Keratinocyte (primary cell): ENCODE measurements around the gene SCAPER. TPM values are rescaled to one million over a fixed set of nuclear protein-coding genes. Genes with fewer than 3 reads are reported as not detected.

ENCODE experiments used
- DNase-seq: peaks from one replicate; pipeline ENCODE4 v3.0.0-alpha.2; 2011; ENCODE audit warnings: low read depth, missing footprints, low spot score
- FAIRE-seq: peaks from 2 replicates; lab custom pipeline; 2011; peaks lifted over from hg19 to GRCh38; lab: Jason Lieb, UNC
- H2AFZ ChIP-seq: 2 replicates; pipeline ENCODE4 v1.6.0; 2012; ENCODE audit warnings: low read length, control low read depth, inconsistent platforms; ENCODE audit not compliant: control insufficient read depth
- H3K27ac ChIP-seq: 2 replicates; pipeline ENCODE4 v1.5.1; 2011; ENCODE audit warnings: low read length; ENCODE audit not compliant: control insufficient read depth, insufficient read depth
- H3K27me3 ChIP-seq: 3 replicates; pipeline ENCODE4 v1.6.0; 2011; ENCODE audit warnings: low read length; ENCODE audit not compliant: control insufficient read depth, insufficient read depth; ENCODE audit errors: extremely low read depth
- H3K36me3 ChIP-seq, 2 experiments: 2 replicates in 1 of 2; 3 replicates in 1 of 2; pipeline ENCODE4 v1.5.1; 2011; ENCODE audit warnings: low read length in 2 of 2, mild to moderate bottlenecking in 1 of 2; ENCODE audit not compliant: control insufficient read depth in 2 of 2, insufficient read depth in 2 of 2; ENCODE audit errors: extremely low read depth in 1 of 2
- H3K4me1 ChIP-seq: 3 replicates; pipeline ENCODE4 v1.5.1; 2011; ENCODE audit warnings: low read length; ENCODE audit not compliant: control insufficient read depth, insufficient read depth; ENCODE audit errors: extremely low read depth
- H3K4me2 ChIP-seq: 3 replicates; pipeline ENCODE4 v1.6.0; 2011; ENCODE audit warnings: low read depth, low read length; ENCODE audit not compliant: control insufficient read depth, insufficient read depth; ENCODE audit errors: extremely low read depth
- H3K4me3 ChIP-seq, 3 experiments: fragments of 200-600 bp in 1 of 3; sonication (generic) in 1 of 3; 2 replicates in 2 of 3; 3 replicates in 1 of 3; pipeline ENCODE4 v1.5.1; 2011 to 2016; ENCODE audit warnings: low read length in 3 of 3, mild to moderate bottlenecking in 3 of 3, control low read depth in 2 of 3, inconsistent platforms in 1 of 3, low read depth in 1 of 3, mixed read lengths in 1 of 3, mixed run types in 1 of 3, moderate library complexity in 1 of 3; ENCODE audit not compliant: control insufficient read depth in 2 of 3, insufficient read depth in 2 of 3; ENCODE audit errors: extremely low read depth in 1 of 3
- H3K79me2 ChIP-seq: 2 replicates; pipeline ENCODE4 v1.6.0; 2012; ENCODE audit warnings: low read length; ENCODE audit not compliant: control insufficient read depth, insufficient read depth
- H3K9ac ChIP-seq: 3 replicates; pipeline ENCODE4 v1.6.0; 2011; ENCODE audit warnings: low read length; ENCODE audit not compliant: control insufficient read depth, insufficient read depth; ENCODE audit errors: extremely low read depth
- H3K9me1 ChIP-seq: 3 replicates; pipeline ENCODE4 v1.6.0; 2011; ENCODE audit warnings: low read length; ENCODE audit not compliant: control insufficient read depth, insufficient read depth; ENCODE audit errors: extremely low read depth
- H3K9me3 ChIP-seq: 2 replicates; pipeline ENCODE4 v1.5.1; 2012; ENCODE audit warnings: low read depth, low read length; ENCODE audit not compliant: control insufficient read depth
- H4K20me1 ChIP-seq: 3 replicates; pipeline ENCODE4 v1.6.0; 2011; ENCODE audit warnings: low read length; ENCODE audit not compliant: control insufficient read depth, insufficient read depth; ENCODE audit errors: extremely low read depth
- CTCF ChIP-seq, 3 experiments: IDR thresholded peaks in 1 of 3; conservative IDR thresholded peaks in 1 of 3; optimal IDR thresholded peaks in 1 of 3; 2 replicates in 2 of 3; 3 replicates in 1 of 3; pipeline versions ENCODE3 to v1.5.1; 2011; ENCODE audit warnings: low read length in 3 of 3, mild to moderate bottlenecking in 3 of 3, moderate library complexity in 2 of 3, control low read depth in 1 of 3, inconsistent platforms in 1 of 3; ENCODE audit not compliant: insufficient read depth in 2 of 3; ENCODE audit errors: extremely low read depth in 1 of 3
- EZH2 ChIP-seq: IDR thresholded peaks from one replicate; pipeline ENCODE4 v1.6.1; 2012; ENCODE audit warnings: inconsistent platforms, mild to moderate bottlenecking, low read length, moderate library complexity
- dilution Hi-C: fragments of 300-500 bp; cut with MboI; formaldehyde crosslinking; loops from one replicate; pipeline ENCODE4 v1.7.0; 2020; ENCODE audit warnings: low sequenced_read_pairs; ENCODE audit not compliant: extremely low pct_ligation_motif_present
- polyA plus RNA-seq, 5 experiments: library from polyadenylated mRNA; depleted of rRNA in 3 of 5; stranded (reverse) in 3 of 5; stranded (forward) in 1 of 5; unstranded in 1 of 5; fragments of >200 nt; gene quantifications; 1 replicate in 1 of 5; 2 replicates in 3 of 5; 3 replicates in 1 of 5; pipeline versions ENCODE4 v1.2.1 to v1.2.3, GENCODE V29; 2011 to 2012; ENCODE audit warnings: missing spikeins in 2 of 5, low read depth in 1 of 5, low replicate concordance in 1 of 5

The SCAPER gene
- polyA plus RNA-seq, 1 donor (not counting 4 experiments of a cell fraction or from before 2014, with no cell fraction given) = 5.2 TPM

- no peak overlapping the region for H3K27ac ChIP-seq
- no peak for FAIRE-seq
- H3K27me3 ChIP-seq = no peaks in the 10 kb centered on the region
- H4K20me1 ChIP-seq = no peaks in the 10 kb centered on the region
- H3K4me2 ChIP-seq = no peak overlapping the region
- H3K4me1 ChIP-seq = no peaks in the 10 kb centered on the region
- H3K9ac ChIP-seq = no peak overlapping the region
- H3K36me3 ChIP-seq = no peaks in the 10 kb centered on the region
- TF ChIP-seq CTCF (optimal IDR thresholded peaks at IDR 0.05 in 1 of 3, IDR thresholded peaks at IDR 0.05 in 1 of 3, conservative IDR thresholded peaks at IDR 0.05 in 1 of 3; ENCODE audit: extremely low read depth in 1 of 3, insufficient read depth in 2 of 3, low read length in 3 of 3) (no peak), EZH2 (no peak)
- no peaks in the 10 kb centered on the region for H3K9me3 ChIP-seq
- no peak overlapping the region for H3K4me3 ChIP-seq
- dilution Hi-C loops = no loop called here
- H3K79me2 ChIP-seq = no peaks in the 10 kb centered on the region
- no peaks in the 10 kb centered on the region for H3K9me1 ChIP-seq
- H2AFZ ChIP-seq = no peak overlapping the region
- no peak for DNase-seq
Observed at GRCh38 chr15:76460871-76461270, 444.3 kb downstream of the SCAPER start.

DNA sequence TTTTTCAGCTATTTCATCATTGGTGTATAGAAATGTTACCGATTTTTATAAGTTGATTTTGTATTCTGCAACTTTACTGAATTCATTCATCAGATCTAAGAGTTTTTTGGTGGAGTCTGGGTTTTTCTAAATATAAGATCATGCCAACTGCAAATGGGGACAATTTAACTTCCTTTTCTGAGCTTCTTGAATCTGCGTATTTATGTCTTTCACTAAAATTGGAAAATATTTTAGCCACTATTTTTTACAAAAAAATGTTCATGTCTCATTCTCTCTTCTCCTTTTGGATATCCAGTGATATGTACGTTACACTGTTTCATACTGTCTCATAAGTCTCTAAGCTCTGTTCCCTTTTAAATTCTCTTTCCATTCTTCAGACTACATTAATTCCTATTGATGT lies 444.8 kb downstream of the SCAPER start:
- no peaks in the 10 kb centered on the region for H3K4me1 ChIP-seq
- no peaks in the 10 kb centered on the region for H3K79me2 ChIP-seq
- H3K36me3 ChIP-seq = no peaks in the 10 kb centered on the region
- dilution Hi-C loops = no loop called here
- no peak overlapping the region for H2AFZ ChIP-seq
- H4K20me1 ChIP-seq = no peaks in the 10 kb centered on the region
- no peak for TF ChIP-seq EZH2
- TF ChIP-seq CTCF (optimal IDR thresholded peaks at IDR 0.05 in 1 of 3, IDR thresholded peaks at IDR 0.05 in 1 of 3, conservative IDR thresholded peaks at IDR 0.05 in 1 of 3; ENCODE audit: extremely low read depth in 1 of 3, insufficient read depth in 2 of 3, low read length in 3 of 3) = no peak
- no peaks in the 10 kb centered on the region for H3K9me1 ChIP-seq
- no peak overlapping the region for H3K9ac ChIP-seq
- no peak overlapping the region for H3K4me2 ChIP-seq
- DNase-seq = no peak
- no peaks in the 10 kb centered on the region for H3K27me3 ChIP-seq
- H3K9me3 ChIP-seq = no peaks in the 10 kb centered on the region
- no peak overlapping the region for H3K27ac ChIP-seq
- no peak overlapping the region for H3K4me3 ChIP-seq
- FAIRE-seq = no peak
